Activated T-helper 1 cell treated with anti-CD3 and anti-CD28 coated beads, Interleukin-2, amount 50 U/mL, for 16 hours (primary cell): Measurements from ENCODE around the gene SF3B2.
"Not testable (repeated sequence)": the region's sequence is repeated elsewhere in the genome, so short reads cannot be mapped to it uniquely, and the experiment has no call there.

Experiments
- DNase-seq, 2 donors: peaks; one replicate each; pipeline ENCODE4 v3.0.0-alpha.2; 2020; ENCODE audit warnings: low read depth in 1 of 2, low spot score in 1 of 2

SF3B2 gene, protein sequence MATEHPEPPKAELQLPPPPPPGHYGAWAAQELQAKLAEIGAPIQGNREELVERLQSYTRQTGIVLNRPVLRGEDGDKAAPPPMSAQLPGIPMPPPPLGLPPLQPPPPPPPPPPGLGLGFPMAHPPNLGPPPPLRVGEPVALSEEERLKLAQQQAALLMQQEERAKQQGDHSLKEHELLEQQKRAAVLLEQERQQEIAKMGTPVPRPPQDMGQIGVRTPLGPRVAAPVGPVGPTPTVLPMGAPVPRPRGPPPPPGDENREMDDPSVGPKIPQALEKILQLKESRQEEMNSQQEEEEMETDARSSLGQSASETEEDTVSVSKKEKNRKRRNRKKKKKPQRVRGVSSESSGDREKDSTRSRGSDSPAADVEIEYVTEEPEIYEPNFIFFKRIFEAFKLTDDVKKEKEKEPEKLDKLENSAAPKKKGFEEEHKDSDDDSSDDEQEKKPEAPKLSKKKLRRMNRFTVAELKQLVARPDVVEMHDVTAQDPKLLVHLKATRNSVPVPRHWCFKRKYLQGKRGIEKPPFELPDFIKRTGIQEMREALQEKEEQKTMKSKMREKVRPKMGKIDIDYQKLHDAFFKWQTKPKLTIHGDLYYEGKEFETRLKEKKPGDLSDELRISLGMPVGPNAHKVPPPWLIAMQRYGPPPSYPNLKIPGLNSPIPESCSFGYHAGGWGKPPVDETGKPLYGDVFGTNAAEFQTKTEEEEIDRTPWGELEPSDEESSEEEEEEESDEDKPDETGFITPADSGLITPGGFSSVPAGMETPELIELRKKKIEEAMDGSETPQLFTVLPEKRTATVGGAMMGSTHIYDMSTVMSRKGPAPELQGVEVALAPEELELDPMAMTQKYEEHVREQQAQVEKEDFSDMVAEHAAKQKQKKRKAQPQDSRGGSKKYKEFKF

DNA sequence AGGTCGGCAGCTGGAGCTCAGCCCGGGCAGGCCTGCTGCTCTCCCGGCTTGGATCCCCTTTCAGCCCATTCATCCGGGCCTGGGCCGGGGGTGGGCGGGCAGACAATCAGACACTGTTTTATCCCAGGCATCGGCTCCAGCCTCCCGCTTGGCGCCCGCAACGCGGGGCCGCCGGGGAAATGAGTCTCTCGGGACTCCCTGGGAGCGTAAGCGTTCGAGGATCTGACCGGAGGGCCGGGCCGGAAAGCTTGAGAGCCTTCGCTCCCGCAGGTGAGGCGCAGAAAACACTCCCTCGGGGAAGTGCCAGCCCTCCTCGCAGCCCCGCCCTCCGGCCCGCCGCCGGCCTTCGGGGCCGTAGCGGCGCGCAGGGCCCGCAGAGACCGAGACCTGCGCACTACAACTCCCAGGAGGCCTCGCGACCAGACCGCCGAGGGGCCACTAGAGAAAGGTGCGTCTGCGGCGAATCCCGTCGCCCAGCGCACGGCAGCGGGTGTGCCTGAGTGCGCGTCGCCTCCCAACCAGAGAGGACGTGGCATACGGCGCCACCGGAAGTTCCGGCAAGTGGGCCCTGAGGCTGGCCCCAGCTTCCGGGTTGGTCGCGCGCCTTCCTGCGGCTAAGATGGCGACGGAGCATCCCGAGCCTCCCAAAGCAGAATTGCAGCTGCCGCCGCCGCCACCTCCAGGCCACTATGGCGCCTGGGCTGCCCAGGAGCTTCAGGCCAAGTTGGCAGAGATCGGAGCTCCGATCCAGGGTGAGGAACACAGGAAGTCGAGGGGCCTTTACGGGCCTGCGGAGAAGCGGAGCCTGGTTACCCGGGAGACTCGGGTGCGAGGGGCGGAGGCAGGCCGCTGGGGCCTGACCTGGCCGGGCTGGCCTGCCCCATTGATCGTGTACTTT lies at the start of gene SF3B2:
Gene SF3B2, plus strand, starts transcription at position 599 of the 898 bp plus-strand sequence. Its CDS starts 21 bp downstream, at position 620.
- peak; percentile 93 to 95 for DNase-seq

DNA sequence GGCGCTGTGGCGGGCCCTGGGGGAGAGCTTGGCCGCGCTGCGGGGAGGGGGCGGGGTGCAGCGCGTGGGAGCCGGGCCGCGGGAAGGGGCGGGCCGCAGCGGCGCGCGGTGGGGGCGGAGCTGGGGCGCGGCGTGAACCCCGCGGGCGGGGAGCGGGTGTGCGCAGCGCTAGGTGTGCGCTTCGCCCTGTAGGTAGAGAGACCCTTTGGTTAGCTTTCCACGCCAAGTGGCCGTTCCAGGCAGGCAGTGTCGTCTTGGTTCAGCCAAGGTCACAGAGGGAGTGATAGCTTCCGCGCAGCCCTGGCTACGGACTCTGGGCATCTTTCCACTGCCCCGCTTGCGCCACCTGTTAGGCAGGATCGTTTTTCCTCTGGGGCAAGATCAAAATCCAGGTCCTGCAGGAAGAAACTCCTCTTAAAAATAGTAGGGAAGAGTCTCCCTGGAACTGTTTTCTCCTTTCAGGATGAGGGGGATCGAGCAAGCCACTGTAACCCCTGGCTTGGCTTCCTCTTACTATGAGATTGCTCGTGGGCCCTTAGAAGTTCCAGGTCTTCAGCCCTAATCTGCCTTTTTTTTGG lies 49.4 kb upstream of the SF3B2 start:
- no peak for DNase-seq

DNA sequence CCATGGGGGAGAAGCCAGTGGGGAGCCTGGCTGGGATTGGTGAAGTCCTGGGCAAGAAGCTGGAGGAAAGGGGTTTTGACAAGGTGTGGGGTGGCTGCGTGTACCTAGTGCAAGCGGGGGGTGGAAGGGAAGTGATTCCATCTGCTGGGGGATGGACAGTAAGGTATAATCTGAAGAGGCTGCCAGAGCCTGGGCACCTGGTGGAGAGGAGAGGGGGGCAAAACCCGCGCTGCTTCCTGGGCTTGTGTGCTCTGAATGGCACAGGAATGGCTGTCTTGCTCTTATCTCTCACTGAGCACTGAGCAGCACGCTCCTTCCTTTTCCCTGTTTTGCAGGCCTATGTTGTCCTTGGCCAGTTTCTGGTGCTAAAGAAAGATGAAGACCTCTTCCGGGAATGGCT lies 48.9 kb upstream of the SF3B2 start:
- DNase-seq = no peak

DNA sequence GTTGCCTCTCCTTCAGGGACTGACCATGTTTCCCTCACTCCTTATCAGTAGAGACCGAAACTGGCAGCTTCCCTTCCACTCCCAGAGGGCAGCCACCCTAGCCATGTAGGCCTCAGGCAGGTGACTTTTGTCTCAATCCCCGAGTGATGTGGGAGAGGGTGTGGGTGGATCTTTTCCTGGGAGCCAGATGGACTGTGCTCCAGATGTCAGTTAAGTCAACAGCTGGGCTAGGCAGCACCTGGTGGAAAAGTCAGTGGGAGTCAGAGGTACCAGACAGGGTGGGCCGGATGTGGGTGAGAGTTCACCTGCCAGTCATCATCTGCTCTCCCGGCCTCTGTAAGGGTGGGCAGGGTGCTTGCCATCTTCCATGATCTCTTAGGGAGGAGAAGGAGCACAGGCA lies 48.0 kb upstream of the SF3B2 start:
- no peak for DNase-seq

DNA sequence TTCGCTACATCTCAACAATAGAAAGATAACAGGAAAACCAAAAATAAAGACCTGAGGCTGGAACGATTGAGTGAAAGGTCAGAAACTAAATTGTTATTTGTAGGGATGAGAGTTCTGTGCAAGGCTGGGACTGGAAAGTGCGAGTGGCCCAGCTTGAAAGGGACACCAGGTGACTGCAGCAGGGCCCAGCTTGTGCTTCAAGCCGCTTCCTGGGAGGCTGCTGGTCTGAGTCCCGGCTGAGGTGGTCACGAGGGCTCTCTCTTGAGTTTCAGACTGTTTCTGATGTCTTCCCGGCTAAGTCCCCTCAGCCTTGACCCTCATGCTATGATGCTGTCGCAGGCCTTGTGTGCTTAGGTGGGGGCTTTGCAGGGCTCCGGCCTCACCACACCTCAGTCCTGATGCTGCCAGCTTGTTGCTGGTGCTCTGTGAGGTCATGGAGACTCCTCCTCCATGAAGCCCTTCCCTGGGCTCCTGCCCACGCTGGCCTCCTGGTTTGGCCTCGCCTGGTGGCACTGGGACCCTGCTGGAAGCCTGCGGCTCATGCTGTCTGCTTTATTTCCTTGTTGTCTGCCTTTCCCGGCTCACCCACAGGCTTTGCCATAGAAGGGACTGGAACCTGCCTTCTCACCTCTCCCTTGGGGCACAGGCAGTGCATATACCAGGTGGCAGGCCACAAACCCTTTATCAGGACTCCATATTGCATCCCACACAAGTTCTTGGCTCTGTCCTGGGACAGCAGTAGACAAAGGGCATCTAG lies 45.9 kb upstream of the SF3B2 start:
- no peak for DNase-seq

DNA sequence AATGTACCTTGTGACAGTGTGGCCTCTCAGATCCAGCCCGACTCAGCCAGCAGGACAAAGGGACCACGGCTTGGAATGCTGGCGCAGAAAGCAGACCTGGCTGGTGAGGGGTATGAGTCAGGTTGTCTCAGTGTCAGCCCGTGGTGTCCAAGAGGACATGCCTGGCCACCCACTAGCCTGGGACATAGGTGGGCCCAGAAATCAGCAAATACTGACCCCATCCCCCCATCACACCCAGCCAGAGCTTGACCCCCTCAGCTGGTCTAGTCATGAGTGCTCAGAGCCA lies 45.3 kb upstream of the SF3B2 start:
- DNase-seq = no peak

DNA sequence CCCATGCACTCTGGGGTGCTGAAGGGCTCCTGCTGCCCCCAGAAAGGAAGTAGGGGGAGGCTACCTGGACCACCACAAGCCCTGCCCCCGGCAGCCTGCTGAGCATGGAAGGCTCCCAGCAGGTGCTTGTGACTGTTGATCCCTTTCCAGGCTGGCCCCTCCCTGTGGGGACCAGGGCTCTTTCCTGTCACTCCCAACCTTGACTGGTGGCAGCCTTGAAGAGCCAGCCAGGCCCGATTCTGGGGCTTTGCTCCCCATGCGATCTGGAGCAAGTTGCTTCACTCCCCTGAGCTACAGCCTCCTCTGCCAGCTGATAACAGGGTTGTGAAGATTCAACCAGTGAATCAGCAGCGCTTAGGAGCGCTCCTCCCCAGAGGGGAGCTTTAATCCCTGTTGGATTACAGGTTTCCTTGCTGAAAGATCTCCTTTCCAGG lies 44.9 kb upstream of the SF3B2 start:
- no peak for DNase-seq

DNA sequence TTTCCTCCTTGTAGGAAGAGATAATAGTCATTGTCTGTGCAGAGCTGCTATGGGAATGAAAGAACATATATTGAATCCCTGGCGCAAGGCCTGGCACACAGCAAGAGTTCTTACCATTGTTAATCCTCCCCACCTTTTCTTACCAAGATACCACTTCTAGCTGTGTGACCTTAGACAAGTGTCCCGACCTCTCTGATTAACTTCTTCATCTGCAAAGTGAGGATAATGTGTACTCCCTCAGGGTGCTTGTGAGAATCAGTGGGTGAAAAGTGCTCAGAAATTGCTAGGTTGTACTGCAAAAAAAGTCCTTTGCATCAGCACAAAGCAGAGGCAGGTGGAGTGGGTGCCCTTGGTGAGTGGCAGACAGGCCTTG lies 44.1 kb upstream of the SF3B2 start:
- DNase-seq = no peak

DNA sequence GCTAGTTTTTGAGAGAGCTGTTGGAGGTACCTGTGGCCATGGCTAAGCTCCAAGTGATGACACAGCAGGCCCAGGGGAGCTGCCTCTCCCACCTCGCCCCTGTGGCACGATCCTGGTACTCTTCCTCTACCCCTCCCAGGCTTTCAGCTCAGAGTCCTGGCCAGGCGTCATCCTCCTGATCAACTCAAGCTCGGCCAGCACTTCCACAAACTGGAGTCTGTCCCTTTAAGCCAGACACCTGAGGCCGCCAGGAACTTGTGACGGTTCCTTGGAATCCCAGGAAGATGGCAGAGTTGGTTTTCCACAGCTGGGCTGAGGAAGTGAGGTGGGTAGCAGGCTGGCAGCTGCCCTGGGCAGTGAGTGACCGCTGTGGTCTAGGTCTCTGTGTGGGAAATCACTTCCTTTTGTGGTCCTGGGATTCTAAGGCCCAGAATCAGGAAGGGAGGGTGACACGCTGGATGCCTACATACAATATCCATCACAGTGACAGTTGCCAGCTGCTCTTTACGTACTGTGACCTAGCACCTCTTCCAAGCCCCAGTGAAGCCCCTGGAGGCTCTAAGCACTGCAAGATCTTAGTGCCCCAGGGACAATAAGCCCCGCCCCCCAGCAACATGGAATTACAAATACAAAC lies 43.6 kb upstream of the SF3B2 start:
- no peak for DNase-seq

DNA sequence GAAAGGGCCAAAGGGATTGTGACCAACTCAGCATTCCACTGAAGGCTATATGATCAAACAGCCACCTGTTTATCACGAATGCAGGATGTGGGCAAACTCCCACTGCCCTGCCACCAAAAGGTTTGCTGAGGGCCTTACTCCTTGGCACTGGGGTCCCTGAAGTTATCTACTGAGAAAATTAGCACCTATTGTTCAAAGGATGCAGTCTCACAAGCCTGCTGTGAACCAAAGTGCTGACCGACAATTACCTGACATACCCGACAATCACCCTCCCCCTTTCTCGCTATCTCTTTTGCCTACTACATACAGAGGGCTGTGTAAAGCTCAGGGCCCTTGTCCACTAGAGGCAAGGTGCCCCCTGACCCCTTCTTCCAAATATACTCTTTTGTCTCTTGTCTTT lies 42.1 kb upstream of the SF3B2 start:
- not testable (repeated sequence) for DNase-seq

DNA sequence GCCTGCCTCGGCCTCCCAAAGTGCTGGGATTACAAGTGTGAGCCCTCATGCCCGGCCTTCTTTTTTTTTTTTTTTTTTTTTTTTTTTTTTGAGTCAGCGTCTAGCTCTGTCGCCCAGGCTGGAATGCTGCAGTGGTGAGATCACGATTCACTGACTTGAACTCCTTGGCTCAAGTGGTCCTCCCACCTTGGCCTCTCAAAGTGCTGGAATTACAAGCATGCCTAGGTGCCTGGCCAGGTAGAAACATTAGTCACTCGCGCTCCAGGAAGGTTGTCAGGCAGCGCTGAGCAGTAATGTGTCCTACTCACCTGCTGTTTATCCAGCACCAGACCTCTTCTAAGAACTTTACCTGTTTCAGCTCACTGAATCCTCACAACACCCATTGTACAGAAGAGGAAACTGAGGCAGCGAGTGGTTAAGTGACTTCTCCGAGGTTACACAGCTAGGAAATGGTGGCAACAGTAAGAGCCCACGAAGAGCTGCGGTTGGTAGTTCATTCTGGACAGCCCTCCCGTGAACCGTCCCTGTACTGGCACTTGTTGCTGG lies 40.9 kb upstream of the SF3B2 start:
- DNase-seq = no peak

DNA sequence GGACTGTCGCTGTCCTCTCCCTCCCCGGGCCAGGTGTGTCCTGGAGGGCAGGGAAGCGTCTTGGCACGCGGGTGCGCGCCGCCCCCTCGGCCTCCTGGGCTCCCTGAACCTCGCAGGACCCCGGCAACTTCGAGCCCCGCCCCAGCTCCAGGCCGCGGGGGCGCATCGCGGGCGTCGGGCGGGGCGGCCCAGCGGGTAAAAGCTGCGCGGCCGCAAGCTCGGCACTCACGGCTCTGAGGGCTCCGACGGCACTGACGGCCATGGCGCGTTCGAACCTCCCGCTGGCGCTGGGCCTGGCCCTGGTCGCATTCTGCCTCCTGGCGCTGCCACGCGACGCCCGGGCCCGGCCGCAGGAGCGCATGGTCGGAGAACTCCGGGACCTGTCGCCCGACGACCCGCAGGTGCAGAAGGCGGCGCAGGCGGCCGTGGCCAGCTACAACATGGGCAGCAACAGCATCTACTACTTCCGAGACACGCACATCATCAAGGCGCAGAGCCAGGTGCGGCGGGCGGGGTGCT lies 40.3 kb upstream of the SF3B2 start, which contains the start of gene CST6:
Gene CST6, plus strand, starts transcription at position 224 of the 519 bp plus-strand sequence. Its CDS starts 37 bp downstream, at position 261.
- no peak for DNase-seq

DNA sequence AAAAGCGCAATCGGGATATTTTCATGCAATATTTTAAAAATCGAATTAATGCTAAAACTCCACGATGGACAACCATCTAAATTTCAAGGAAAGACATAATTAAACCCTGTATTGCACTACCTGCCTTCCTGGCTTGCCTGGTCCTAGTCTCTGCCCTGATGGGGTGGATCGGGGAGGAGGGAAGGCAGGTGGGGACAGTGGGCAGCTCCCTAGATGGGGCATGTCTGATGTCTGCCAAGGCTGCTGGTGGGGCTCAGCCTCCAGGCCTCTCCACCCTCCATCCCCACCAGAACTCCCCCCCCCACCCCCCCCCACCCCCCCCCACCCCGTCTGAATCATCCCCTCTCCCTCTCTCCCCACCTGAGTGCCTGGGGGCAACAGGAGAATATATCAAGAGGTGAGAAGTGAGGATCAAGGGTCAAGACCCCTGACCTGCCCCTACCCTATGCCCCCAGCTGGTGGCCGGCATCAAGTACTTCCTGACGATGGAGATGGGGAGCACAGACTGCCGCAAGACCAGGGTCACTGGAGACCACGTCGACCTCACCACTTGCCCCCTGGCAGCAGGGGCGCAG lies 39.7 kb upstream of the SF3B2 start:
- no peak for DNase-seq

DNA sequence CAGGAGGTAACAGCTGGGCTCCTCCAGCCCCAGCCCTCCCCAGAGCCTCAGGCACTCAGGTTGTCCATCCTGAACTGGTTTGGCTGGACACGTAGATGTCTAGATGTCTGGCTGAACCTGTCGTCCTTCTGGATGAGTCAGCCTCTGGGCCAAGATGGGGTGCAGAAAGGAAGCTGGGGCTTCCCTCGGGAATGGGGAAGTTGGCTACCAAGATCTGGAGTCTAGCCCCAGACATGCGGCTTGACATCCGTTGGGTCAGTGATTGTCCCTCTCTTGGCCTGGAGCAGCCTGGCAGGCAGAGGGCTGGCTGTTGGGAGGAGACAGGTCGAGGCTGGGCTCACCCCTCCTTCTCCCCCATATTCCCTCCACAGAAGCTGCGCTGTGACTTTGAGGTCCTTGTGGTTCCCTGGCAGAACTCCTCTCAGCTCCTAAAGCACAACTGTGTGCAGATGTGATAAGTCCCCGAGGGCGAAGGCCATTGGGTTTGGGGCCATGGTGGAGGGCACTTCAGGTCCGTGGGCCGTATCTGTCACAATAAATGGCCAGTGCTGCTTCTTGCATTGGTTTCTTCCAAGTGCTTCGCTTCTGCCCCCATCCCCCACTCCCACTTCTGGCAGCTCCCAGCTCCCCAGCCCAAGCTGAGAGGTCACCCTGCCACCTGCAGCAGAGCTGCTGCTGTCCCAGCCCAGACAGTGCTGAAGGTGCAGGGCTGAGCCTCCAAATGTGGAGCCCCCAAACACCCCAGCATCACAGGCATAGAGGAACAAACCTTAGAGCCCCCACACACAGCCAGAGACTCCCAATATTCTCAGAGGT lies 39.0 kb upstream of the SF3B2 start:
- DNase-seq = no peak

DNA sequence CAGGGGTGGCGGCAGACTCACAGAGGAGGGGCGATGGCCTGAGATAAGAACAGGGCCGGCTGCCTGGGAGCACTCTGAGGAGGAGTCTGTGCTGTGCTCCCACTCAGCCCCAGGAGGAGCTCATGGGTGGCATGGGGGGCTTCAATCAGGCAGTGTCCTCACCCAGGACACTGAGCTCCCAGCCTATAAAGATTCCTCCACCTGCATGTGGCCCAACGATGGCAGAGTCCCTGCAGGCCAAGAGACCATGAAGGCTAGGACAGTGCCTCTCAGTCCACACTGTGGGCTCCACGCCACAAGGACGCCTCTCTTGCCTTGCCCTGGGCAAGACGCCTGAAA lies 38.4 kb upstream of the SF3B2 start:
- DNase-seq = no peak

DNA sequence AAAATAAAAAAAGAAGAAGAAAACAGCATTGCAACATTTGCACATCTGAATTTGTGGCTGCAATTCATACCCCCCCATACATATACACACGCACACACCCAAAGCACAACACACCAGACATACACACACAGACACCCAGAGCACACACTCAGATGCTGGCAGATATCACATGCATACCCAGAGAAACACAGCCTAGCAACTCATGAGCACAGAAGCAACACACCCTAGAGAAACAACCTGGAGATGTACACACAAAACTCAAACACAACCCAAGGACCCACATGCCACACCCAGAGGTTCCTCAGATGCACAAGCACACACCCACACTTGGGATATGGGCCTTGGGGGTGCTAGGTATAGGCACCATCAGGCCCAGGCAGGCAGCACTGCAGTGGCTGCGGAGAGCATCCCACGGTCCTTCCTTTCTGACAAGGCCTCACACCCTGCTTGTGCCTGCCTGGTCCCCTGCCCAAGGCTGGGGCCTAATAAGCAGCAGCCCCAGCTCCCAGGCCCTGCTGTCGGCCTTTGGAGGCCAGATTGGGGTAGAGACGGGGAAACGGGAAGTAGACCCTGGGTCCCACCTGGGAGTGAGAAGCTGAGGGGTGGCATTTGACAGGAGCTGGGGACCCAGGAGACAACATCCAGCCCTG lies 37.2 kb upstream of the SF3B2 start:
- DNase-seq = no peak

DNA sequence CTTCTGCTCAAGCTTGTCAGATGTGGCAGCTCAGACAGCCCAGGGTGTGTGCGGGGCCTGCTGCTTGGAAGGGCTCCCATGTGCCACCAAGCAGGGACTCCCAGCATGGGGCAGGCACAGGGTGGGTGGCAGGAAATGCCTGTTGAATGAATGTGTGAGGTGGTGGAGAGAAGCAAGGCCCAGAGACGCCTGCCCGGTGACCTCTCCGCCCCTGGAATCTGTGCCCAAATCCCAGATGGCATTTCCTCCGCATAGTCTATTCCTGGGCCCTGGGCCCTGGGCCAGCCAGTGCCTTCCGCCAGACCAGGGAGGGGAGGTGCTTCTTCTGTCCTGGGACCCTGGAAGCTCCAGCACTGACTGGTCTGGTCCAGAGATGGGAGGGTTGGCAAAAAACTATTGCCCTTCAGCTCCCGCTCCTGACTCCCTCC lies 36.7 kb upstream of the SF3B2 start:
- DNase-seq = no peak
